ENCODE data around the gene FRMD8. TPM values are rescaled to one million over a fixed set of nuclear protein-coding genes. Genes with fewer than 3 reads are reported as not detected.

FRMD8 gene
- total and polyA plus RNA-seq, 2 of the 8 experiments (the other 6 are each of a cell fraction or from before 2014, with no cell fraction given), result 15.0 to 19.2 TPM

DNA sequence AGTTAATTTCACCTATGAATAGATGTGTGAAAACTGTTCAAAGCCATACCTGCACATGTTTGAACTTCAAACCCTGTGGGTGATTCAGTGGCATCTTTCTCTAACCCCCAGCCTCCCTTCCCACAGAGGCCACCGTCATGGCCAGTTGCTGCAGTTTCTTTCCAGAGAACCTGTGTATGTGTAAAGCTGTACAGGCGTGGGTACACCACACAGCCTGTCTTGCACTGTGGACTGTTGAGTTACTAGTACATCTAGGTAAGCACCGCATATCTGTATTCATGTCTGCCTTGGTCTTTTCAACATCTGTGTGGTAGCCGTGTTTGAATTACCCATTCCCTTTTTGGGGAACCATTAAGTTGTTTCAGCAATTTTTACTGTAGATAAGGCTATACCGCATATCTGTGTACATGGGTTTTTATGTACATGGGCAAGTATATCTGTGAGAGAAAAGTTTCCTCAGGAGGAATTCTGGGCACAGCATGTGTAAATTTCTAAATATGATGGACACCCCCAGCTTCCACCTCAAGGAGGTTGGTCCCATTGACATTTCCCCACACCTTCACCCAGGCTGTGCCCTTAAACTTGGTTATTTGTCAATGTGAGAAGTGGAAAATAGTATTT, 50.1 kb downstream of the FRMD8 start:
- WGBS, 2 experiments (ENCODE audit: extremely low coverage in 1 of 2, insufficient coverage in 1 of 2, insufficient read length in 1 of 2, insufficient replicate concordance in 2 of 2, low coverage in 1 of 2, low lambda C conversion rate in 2 of 2, missing lambda C conversion rate in 1 of 2), result 92% methylated on average over 5 of the region's 5 CpGs; no CpG with 5 or more reads in 1 of the 2 experiments
- no peak overlapping the region for H3K4ac ChIP-seq (replicated peaks; ENCODE audit: insufficient read length, low read depth, low read length)
- no peaks in the 10 kb centered on the region; the same call in 1 of the 2 replicates for H3K79me1 ChIP-seq (ENCODE audit: low read depth, low read length)
- DNase-seq (ENCODE audit: low read depth in 1 of 2, low spot score in 2 of 2) (no peak), FAIRE-seq (no peak)
- CTCF ChIA-PET (ENCODE audit: partially characterized antibody), result interaction anchor here (0.8 to 2.9 kb wide), 8 partner anchors 18 to 74 kb away, joined by 3 to 11 read pairs (median 4); no protein-coding TSS in a partner anchor
- no peak overlapping the region for H3K23ac ChIP-seq (ENCODE audit: insufficient read length)
- H3K23me2 ChIP-seq (ENCODE audit: low read depth, low read length), result no peaks in the 10 kb centered on the region
- no peak overlapping the region for H3K56ac ChIP-seq (replicated peaks; ENCODE audit: insufficient read length, low read depth, low read length)
- no peak overlapping the region for H3K27ac ChIP-seq (ENCODE audit: low read depth, low read length)
- no peak overlapping the region for H4K91ac ChIP-seq (replicated peaks; ENCODE audit: insufficient read length, low read length)
- H3K79me2 ChIP-seq (ENCODE audit: control insufficient read depth in 1 of 2, insufficient read depth in 2 of 2, low read length in 2 of 2), result no peaks in the 10 kb centered on the region
- H3K4me1 ChIP-seq (replicated peaks in 1 of 4; ENCODE audit: control insufficient read depth in 3 of 4, insufficient read depth in 4 of 4, low read length in 3 of 4), result no peaks in the 10 kb centered on the region
- no peak overlapping the region for H2AFZ ChIP-seq (ENCODE audit: low read length)
- H3K4me2 ChIP-seq (ENCODE audit: insufficient read depth in 1 of 2, low read depth in 2 of 2, low read length in 2 of 2), result no peak overlapping the region
- no peak overlapping the region for H4K5ac ChIP-seq (ENCODE audit: insufficient read length, low read depth, low read length)
- no peaks in the 10 kb centered on the region for H3K27me3 ChIP-seq (replicated peaks in 1 of 4; ENCODE audit: control insufficient read depth in 3 of 4, extremely low read depth in 1 of 4, insufficient read depth in 3 of 4, low read length in 3 of 4)
- H3K9me3 ChIP-seq (ENCODE audit: insufficient read depth in 2 of 2, low read depth in 1 of 2, low read length in 1 of 2), result no peaks in the 10 kb centered on the region
- H2BK5ac ChIP-seq (ENCODE audit: low read depth, low read length), result no peak overlapping the region
- H4K20me1 ChIP-seq (replicated peaks in 1 of 2; ENCODE audit: control insufficient read depth in 1 of 2, insufficient read depth in 2 of 2, low read length in 2 of 2), result peaks cover 0 to 10% of the 10 kb centered on the region in 2 experiments
- no peak overlapping the region for H2BK12ac ChIP-seq (ENCODE audit: low read depth, low read length)
- H4K8ac ChIP-seq (ENCODE audit: extremely low read depth, insufficient read depth, low read length), result no peak overlapping the region
- no peak overlapping the region for H2BK120ac ChIP-seq (replicated peaks; ENCODE audit: low read depth, low read length)
- H2BK20ac ChIP-seq (ENCODE audit: low read length), result no peak overlapping the region
- POLR2A ChIA-PET (ENCODE audit: partially characterized antibody), result interaction anchor here (1.2 to 2.8 kb wide), 5 partner anchors 11 to 64 kb away, joined by 4 to 11 read pairs (median 7); partner anchors contain the start of gene NEAT1
- no peak overlapping the region for H3K4me3 ChIP-seq (ENCODE audit: extremely low read depth in 1 of 4, insufficient read depth in 2 of 4, low read depth in 3 of 4, low read length in 4 of 4)
- no peak overlapping the region for H3K14ac ChIP-seq (ENCODE audit: insufficient read length)
- H3K18ac ChIP-seq (ENCODE audit: extremely low read depth, low read length), result no peak overlapping the region
- no peaks in the 10 kb centered on the region for H3K36me3 ChIP-seq (ENCODE audit: control insufficient read depth in 2 of 4, insufficient read depth in 4 of 4, low read length in 3 of 4)
- no peak overlapping the region for H2AK5ac ChIP-seq (ENCODE audit: low read depth, low read length)
- H3K9ac ChIP-seq (replicated peaks in 1 of 4; ENCODE audit: extremely low read depth in 1 of 4, low read depth in 3 of 4, low read length in 3 of 4), result no peak overlapping the region
- no peak overlapping the region for H2BK15ac ChIP-seq (ENCODE audit: low read length)
- TF ChIP-seq SRF (IDR thresholded peaks at IDR 0.05; ENCODE audit: low read depth, low read length) (no peak), KDM5A (IDR thresholded peaks at IDR 0.05; ENCODE audit: low read length) (no peak), SIX5 (IDR thresholded peaks at IDR 0.05; ENCODE audit: low read depth, low read length) (no peak), BRCA1 (IDR thresholded peaks at IDR 0.05; ENCODE audit: low read depth, low read length) (no peak), SUZ12 (IDR thresholded peaks at IDR 0.05; ENCODE audit: low read length) (no peak), ASH2L (IDR thresholded peaks at IDR 0.05; ENCODE audit: low read length) (no peak), MAFK (IDR thresholded peaks at IDR 0.05; ENCODE audit: low read depth, low read length) (no peak), RFX5 (IDR thresholded peaks at IDR 0.05; ENCODE audit: borderline replicate concordance, low read depth, low read length) (no peak), CHD1 (IDR thresholded peaks at IDR 0.05; ENCODE audit: low read depth, low read length) (no peak), RXRA (IDR thresholded peaks at IDR 0.05; ENCODE audit: insufficient read depth, low read depth, low read length) (no peak), RBBP5 (IDR thresholded peaks at IDR 0.05; ENCODE audit: borderline replicate concordance, low read depth, low read length) (no peak)
- TF ChIP-seq, protein P1, sequence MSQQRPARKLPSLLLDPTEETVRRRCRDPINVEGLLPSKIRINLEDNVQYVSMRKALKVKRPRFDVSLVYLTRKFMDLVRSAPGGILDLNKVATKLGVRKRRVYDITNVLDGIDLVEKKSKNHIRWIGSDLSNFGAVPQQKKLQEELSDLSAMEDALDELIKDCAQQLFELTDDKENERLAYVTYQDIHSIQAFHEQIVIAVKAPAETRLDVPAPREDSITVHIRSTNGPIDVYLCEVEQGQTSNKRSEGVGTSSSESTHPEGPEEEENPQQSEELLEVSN (IDR thresholded peaks at IDR 0.05), result no peak
- TF ChIP-seq, protein P2, sequence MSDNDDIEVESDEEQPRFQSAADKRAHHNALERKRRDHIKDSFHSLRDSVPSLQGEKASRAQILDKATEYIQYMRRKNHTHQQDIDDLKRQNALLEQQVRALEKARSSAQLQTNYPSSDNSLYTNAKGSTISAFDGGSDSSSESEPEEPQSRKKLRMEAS (IDR thresholded peaks at IDR 0.05), result no peak

All from H1 (cell line).